Suppressor macrophage (primary cell): Measurements from ENCODE around the gene DNMT3L.
"Not testable (repeated sequence)": the region's sequence is repeated elsewhere in the genome, so short reads cannot be mapped to it uniquely, and the experiment has no call there.

ENCODE experiments used
- DNase-seq, 4 experiments: peaks; one replicate each; pipeline ENCODE4 v3.0.0-alpha.2; 2020 to 2022

DNMT3L gene

DNA sequence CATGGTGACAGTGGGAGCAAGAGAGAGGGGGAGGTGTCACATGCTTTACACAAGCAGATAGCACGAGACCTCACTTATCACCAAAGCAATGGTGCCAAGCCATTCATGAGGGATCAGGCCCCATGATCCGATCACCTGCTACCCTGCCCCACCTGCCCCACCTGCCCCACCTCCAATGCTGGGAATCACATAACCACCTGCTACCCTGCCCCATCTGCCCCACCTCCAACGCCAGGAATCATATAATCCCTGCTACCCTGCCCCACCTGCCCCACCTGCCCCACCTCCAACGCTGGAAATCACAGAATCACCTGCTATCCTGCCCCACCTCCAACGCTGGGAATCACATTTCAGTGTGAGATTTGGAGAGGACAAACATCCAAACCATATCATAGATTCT is 13.3 kb upstream of the DNMT3L start:
- no peak for DNase-seq

DNA sequence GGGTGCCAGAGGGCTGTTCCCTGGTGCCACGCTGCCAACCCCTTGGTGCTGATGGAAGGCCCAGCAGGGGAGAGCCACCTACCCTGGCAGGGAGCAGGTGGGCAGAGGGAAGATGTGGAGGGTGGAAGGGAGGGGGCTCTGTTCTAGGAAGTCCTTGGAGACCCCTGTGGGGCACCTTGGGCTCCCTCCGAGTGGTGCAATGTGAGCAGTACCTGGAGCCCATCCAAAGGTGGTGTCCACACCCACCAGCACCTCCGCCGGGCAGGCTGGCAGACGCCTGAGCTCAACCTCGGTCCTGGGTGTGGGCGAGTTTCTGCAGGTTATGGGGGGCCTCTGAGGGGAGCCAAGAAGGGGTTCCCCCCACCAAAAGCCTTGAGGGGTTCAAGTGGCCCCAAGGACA is 11.3 kb upstream of the DNMT3L start:
- no peak for DNase-seq

DNA sequence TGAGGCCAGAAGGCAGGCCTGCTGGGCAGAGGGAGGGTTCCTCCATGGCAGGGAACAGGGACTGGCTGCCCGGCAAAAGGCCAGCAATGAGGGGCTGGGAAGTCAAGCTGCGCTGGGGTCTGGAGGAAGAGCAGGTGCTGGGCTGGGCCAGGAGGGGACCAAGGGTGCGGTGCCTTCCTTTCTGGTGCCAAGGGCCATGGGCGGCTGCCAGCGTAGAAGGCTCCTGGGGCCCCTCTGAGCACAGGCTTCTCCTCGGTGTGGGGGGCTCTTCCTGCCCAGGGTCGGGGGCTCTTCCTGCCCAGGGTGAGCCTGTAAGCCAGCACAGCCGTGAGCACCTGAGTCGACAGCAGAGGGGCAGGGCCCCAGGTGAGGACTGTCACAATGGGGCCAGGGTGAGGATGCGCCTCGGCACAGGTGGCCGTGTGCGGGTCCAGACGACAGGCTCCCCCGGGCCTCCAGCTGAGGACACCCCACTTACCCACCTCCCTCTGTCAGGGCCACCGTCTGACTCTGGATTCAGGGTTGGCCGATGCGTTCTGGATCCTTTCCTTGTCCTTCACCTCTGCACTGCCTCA is 10.7 kb upstream of the DNMT3L start:
- DNase-seq = no peak

DNA sequence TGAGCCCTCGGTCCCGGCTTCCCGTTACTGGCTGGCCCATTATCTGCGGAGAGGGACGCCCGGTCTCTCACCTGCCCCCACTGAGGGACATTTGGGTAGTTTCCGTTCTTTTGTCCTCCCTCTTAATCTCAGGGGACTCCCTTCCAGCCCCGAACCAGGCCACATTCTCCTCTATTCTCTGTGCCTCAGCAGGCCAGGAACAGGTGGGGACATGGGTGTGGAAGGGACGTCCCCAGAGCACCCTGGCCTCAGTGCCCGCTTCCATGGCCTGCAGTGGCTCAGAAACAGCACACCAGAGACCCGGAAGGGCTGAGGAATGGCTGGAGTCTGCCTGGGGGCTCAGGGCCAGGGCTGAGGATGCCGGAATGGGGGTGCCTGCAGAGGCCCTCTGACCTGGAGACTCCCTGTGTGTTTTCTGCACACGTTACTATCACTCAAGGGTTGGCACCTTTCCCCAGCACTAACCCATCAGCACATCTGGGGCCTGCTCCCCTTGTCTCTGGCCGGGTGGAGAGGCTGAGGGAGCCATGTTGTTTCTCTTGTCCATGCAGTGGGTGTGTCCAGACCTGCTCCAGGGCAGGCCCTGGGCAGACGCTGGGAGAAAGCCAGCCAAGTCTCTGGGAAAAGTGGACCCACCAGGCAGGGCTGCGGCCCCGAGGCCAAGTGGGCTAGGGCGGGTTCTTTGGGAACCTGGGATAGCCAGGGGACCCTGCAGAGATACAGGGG is 10.0 kb upstream of the DNMT3L start:
- DNase-seq = no peak

DNA sequence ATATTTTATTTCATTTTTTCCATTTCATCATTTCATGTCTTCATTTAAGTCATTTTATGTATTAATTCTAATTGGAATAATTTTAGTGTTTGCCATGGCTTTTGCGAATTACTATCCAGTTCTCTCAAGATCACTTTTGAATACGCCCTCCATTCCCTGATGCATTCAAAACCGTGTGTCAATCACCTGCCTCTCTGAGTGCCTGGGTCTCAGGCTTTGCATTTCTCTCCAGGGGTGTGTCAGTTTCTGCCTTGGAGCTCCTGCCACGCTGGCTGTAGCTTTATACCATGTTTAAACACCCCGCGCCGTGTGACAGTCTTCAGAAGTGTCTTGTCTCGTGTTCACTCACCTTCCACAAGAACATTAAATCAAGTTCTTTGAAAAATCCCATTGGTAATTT is 7.4 kb upstream of the DNMT3L start:
- DNase-seq = no peak

DNA sequence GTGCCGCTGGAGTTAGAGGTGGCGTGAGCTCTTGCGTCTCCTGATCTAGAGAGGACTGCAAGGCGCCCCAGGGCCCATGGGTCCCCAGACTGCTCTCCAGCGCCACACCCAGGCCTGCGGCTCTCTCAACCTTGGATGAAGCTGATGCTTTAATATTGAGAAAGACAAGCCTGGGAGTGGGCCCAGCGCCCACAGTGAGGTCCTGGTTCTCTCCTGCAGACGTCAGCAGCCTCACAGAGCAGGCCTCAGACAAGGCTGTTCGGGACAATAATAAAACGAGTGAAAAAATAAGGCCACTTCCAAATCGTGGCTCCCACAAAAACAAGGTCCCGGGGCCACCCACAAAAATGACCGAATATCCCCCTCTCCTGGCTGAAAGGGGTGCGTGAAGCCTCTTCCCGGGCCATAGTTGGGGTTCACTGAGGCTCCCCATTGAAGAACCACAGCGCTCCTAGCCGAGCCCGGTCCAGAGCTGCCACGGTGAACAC is 6.0 kb upstream of the DNMT3L start:
- DNase-seq = peak; percentile 42 to 65 (median 55)

DNA sequence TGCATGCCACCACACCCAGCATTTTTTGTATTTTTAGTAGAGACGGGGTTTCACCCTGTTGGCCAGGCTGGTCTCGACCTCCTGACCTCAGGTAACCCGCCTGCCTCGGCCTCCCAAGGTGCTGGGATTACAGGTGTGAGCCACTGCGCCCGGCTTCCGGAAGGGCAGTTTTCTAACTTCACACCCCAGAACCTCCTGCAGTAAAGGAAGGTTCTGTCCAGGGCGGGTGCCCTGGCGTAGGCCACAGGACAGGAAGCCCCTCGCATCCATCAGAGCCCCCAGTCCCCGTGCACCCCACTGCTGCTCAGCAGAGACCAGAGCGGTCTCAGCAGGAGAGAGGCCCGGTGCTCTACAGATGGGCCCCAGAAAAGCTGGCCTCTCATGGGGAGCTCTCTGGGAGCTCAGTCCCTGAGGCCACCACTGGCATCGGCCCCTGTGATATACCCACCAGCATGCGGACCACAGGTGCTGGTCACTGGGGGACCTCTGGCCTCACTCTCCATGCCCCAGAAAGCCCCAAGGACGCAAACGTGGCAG is 4.1 kb upstream of the DNMT3L start:
- no peak for DNase-seq

DNA sequence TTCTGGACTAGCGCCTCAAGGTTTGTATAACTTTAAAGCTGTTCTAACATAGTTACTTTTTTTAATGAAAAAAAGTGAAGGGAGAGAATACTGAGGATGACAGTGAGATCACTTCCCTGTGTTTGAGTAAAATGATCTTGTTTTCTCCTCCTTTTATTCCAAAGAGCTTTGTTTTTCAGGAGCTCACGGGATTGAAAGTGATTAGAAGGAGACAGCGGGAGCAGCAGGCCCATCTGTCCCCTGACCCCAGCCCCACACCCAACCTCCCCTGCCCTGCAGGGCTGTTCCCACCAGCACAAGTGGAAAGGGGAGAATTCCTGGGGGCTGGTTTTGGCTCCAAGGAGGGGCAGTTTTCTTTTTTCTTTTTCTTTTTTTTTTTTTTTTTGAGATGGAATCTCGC is 2.1 kb upstream of the DNMT3L start:
- no peak for DNase-seq

DNA sequence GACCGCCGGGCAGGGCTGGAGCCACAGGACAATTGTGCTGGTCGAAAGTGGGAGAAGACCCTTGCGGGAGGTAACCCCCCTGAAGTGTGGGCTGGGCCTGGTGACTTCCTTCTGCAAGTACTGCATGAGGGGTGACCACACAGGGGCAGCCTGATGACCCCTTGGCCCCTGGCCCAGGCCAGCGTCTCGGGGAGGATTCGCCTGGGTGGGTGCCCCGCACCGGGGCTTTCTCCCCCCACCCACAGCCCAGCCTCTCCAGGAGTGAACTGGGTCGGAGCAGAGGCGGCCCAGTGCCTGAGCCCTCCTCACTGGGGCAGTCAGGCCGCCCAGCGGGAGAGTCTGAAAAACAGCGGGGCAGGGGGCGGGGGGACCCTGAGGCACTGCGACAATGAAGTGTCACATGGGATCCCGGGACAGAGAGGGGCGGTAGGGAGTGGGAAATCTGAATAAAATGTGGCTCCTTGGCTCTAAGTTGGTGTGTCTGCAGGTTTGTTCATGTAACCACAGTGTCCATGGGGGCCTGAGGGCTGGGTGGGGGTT is 1.6 kb upstream of the DNMT3L start:
- DNase-seq = no peak

DNA sequence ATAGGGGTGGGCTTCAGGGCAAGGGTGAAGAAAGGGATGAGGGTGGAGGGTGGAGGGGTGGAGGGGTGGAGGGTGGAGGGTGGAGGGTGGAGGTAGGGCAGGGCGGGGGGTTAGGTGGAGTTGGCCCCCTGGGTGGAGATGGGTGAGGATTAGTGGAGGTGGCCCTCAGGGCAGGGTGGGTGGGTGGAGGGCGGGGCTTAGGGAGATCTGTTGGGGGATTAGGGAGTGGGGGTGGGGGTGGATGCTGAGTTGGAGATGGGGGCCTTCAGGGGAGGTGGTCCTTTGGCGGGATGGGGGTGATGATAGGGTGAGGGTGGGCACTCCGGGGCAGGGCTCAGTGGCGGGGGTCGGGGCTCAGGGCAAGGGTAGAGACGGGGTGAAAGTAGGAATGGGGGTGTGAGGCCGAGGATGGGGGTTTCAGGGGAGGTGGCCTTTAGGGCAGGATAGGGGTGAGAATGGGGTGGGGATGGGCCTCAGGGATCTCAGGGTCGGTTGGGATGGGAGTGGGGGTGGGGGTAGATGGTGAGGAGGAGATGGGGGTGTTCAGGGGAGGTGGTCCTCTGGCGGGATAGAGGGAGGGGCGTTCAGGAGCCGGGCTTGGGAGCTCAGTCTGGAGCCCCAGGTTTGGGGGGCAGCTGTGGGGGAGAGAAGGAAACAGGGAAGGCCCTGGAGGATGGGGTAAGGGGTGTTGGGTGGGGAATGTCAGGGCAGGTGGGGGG is 800 bp upstream of the DNMT3L start:
- no peak for DNase-seq

DNA sequence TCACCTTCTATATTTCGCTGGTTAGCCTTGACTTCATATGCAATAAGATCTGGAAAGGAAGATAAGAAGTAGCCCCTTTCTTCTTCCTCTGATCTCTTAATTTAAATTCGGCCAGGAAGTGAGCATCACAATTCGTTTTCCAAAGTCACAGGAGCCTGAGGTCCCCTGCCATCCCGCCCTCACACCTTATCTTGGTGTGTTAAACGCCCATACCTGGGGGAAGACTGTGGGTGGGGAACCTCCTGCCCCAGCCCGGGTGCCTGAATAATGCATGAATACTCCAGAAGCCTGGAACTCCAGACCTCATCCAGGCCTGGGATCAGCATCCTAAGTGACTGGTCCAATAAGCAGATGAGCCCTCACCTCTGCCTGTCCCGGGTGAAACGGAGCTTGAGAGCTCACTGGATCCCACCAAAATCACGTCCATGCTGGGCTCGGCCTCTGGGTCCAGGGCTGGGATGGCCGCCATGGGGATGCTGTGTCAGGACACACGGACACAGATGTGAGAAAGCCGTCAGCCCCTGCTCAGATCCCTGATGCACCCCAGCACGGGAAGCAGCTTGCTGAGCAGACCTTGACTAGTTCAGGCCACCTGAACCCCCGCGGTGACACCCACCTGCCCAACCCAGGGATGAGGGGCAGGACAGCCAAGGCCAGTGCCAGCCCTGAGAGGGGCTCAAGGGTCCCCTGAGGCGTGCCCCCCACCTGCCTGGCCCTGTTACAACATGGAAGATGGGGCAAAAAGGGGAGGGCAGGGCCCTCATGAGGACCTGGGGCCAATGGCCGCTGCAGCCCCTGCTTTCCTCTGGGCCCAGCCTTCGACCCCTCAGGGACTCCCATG is 686 bp downstream of the DNMT3L start:
- DNase-seq = no peak

DNA sequence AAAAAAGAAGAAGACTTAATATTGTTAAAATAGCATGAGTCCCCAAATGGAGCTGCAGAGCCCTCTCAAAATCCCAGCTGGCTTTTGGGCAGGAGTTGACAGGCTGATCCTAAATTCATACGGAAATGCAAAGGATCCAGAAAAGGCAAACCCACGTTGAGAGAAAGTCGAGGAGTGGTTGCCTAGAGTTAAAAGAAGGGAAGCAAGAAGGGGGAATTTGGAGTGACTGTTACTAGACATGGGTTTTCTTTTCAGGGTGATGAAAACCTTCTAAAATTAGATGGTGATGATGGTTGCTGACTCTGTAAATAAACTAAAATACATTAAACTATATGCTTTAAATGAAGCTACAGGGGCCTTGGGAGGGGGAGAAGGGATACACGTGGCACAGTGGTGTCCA is 1.6 kb downstream of the DNMT3L start:
- DNase-seq = peak in 3 of 4 experiments; percentile 22 to 42 (median 41)

DNA sequence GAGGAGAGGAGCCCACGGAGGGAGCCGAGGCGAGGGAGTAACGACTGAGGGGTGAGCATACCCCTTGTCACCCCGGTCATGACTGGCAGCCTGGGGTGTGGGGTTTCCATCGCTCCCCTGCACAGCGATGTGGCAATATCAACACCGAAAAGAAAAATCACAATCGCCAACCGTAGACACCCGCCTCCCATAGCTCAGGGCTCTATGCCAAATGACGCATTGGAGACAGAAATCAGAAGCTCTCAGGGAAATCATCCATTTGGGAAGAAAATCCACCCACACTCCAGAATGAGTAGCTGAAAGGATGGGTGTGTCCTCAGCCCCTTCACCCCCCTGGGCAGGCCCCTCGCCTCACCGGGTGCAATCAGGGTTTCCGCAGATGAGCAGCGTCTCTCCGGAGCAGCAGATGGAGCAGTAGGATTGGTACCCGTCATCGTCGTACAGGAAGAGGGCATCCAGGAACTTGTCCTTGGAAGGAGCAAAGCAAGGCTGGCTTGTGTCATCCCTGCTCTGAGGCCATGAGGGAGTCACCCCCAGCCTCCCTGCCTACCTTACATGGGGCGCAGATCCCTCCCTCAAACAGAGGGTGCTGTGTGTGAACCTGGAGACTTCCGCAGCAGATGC is 2.5 kb downstream of the DNMT3L start:
- no peak for DNase-seq

DNA sequence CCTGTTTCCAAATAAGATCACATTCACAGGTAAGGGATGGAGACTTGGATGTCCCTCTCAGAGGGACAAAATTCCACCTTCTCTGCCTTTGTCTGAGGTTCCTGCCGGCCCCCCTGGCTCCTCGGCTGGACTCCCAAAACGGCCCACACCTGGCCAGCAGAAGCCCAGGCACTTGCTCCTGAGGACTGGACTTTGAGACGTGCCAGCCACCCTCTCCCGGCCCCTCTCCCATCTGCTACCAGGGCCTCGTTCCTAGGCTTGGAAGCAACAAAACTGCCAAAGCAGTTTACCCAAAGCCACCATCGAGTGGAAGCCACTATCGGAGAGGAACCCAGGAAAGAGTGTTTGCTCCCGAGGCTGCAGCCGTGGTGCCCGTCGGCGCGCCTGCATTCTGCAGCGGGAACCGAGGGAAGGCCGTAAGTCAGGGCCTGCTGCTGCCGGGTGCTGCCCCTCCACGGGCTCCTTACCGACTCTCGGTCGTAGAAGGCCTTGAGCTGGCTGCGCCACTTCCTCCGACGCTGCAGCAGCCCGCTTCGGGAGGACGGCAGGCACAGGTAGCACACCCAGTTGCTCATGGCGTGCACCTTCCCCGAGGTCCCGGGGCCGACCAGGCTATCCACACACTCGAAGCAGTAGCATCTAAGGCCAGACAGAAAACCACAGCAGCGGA is 3.5 kb downstream of the DNMT3L start:
- no peak for DNase-seq

DNA sequence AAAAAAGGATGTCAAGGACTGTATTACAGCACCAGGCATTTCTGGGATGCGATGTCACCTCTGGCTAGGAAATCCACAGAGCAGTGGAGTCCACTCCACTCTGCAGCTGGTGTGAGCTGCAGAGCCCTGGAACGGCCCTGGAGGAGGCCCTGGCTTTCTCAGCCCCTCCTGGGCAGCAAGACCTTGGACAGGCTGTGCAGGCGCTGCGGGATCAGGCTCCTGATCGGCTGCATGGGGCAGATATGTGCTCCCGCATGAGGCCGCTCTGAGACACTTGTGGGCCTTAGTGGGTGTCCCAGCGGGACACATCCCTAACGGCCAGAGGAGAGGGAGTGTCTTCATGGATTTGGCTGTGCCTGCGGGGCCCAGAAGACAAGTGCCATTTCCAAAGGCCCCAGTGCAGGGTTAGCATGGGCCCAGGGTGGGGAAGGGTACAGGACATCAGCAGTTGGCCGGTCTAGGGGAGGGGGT is 6.2 kb downstream of the DNMT3L start:
- no peak for DNase-seq

DNA sequence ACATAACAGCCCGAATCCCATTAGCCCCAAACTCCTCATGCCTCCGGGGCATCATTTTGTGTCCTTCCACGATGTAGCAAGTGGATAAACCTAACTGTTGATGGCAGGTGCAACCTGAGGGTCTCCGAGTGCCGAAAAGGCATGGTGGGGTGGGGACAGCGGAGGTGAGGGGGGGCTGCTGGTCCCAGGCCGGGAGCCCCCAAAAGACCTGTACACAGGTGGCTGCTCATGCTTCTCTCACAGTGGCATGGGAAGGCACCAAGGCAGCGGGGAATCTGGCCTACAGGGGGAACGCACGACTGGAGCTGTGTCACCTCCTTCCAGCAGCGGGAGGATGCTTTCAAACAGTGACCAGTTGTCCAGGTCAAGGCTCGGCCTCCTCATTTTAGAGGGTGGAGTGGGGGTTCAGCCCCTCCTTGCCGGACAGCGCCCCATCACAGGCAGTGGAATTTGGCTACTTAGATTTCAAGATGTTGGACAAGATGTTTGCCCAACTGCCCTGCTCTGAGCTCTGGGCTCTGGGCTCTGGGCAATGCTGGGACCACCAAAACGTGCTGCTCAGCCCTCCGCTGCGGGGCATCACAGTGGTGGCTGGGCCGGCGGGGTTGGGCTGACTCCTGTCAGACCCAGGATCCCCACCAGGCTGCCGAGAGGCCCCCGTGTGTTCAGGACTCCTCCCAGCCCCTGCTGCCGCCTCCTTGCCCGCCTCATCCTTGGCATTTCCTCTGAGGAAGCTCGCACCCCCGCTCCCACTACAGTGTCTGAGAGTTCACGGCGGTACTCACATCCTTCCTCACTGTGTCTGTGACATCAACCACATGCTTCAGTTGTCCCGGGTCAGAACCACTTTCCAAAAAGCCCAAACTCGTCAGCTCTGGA is 7.6 kb downstream of the DNMT3L start:
- DNase-seq = peak; percentile 46 to 68 (median 62)

DNA sequence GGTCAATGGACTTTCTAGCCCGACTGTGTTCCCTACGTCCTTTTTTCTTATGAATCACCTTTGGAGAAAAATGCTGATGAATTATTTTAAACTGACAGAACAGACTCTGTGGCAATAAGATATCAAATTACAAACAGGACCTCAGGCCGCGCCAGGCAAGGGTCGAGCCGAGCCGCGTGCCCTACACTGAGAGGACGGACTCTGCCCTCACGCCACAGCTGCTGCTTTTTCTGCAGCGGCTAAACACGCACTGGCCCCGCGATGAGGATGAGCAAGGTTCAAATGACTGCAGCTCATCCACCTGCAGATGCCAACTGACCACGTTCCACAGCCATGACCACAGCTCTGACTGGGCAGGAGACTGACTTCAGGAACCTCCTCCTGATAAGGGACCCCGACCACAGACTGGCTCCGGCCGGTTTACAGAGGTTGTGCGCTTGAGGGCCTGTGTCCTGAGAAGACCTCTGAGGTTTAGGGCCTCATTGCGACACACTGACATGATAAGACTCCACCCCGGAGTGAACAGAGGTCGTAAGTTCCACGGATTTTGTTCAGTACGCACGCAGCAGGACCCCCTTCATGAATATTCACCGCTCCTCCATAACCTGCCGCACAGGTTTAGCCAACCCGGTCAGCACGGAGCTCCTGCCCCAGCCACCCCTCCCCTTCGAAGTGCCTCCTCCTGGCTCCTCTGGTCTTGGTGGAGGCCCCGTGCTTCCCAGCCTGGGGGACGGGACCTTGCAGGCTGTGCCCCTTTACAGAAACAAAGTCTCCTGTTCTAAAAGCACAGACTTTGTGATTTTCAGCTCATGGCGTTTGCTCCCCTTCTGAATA is 12.3 kb downstream of the DNMT3L start:
- not testable (repeated sequence) for DNase-seq

DNA sequence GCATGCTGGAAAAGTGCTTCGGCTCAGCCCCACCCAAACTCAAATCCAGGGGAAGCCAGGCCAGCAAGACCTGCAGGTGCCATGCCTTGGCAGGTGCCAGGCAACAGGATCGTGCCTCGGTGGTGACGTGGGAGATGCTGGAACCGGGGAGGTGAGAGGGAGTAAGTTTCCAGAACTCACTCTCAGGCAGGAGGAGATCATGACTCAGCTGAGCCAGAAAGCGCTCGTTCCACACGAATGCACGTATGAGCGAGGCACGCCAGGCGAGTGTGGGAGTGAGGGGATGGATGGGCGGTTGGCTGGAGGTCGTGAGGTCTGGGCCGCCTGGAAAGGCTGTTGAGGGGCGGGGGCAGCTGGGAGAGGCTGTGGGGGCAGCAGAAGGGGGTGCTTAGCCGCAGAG is 13.8 kb downstream of the DNMT3L start:
- not testable (repeated sequence) for DNase-seq

DNA sequence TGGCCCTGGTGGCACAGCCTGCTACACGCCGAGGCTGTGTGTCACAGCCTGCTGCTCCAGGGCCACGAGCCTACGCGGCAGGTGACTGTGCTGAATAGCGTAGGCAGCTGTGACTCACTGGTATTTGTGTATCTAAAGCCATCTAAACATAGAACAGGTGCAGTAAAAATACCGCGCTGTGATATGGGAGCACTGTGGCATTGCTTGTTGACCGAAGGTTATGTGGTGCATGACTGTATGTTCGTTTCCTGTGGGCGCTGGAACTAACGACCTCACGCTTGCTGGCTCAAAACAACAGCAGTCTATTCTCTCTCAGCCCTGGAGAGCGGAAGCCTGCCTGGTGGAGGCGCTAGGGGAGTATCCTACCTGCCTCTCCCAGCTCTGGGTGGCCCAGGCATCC is 17.7 kb downstream of the DNMT3L start:
- DNase-seq = not testable (repeated sequence)
